ENCODE measurements around the gene C19orf53.

C19orf53 gene

GRCh38 chr19:13757805-13758772 lies 16.2 kb upstream of the C19orf53 start:
- Histone ChIP-seq H3K4me2 (no peak overlapping the region), H3K9ac (no peak overlapping the region)
- no peak for TF ChIP-seq Cebpa-rat (IDR thresholded peaks at IDR 0.05)

GRCh38 chr19:13758795-13759194 lies 15.5 kb upstream of the C19orf53 start:
- Histone ChIP-seq H4K20me1 (peaks cover 0 to 19% (median 5%) of the 10 kb centered on the region in 11 experiments; a peak in 6 of 22 replicates), H3K9ac (no peak overlapping the region), H3K27ac (no peak overlapping the region), H3K9me3 (replicated peaks in 1 of 11) (no peaks in the 10 kb centered on the region), H3K27me3 (no peaks in the 10 kb centered on the region), H3K4me1 (peaks cover 0 to 17% (median 2%) of the 10 kb centered on the region in 10 experiments; a peak in 9 of 20 replicates), H3K4me3 (no peak overlapping the region), H3K4me2 (no peak overlapping the region), H3K36me3 (peaks cover 91 to 99% (median 95%) of the 10 kb centered on the region in 11 experiments)
- TF ChIP-seq Cebpa-rat (IDR thresholded peaks at IDR 0.05): no peak

More at GRCh38 chr19:13757805-13758772, 16.2 kb upstream of the C19orf53 start:
- H3K27ac ChIP-seq: no peak overlapping the region
- peaks cover 96 to 100% (median 100%) of the 10 kb centered on the region in 11 experiments for H3K36me3 ChIP-seq
- no peaks in the 10 kb centered on the region for H3K27me3 ChIP-seq
- H3K4me3 ChIP-seq: no peak overlapping the region
- peaks cover 0 to 19% (median 5%) of the 10 kb centered on the region in 11 experiments; a peak in 6 of 22 replicates for H4K20me1 ChIP-seq
- no peaks in the 10 kb centered on the region for H3K9me3 ChIP-seq (replicated peaks in 1 of 11)
- H3K4me1 ChIP-seq: peaks cover 0 to 19% (median under 1%) of the 10 kb centered on the region in 10 experiments; a peak in 8 of 20 replicates

GRCh38 chr19:13761423-13761822 lies 12.8 kb upstream of the C19orf53 start:
- no peak for TF ChIP-seq Cebpa-rat (IDR thresholded peaks at IDR 0.05)
- H3K4me3 ChIP-seq: no peak overlapping the region
- no peak overlapping the region for H3K9ac ChIP-seq
- no peak overlapping the region for H3K27ac ChIP-seq
- H3K27me3 ChIP-seq: no peaks in the 10 kb centered on the region
- H3K9me3 ChIP-seq (replicated peaks in 1 of 11): no peaks in the 10 kb centered on the region
- H4K20me1 ChIP-seq: peaks cover 0 to 28% (median 15%) of the 10 kb centered on the region in 11 experiments; a peak in 10 of 22 replicates
- no peak overlapping the region for H3K4me2 ChIP-seq
- peaks cover 11 to 22% (median 16%) of the 10 kb centered on the region in 10 experiments; a peak in 19 of 20 replicates for H3K4me1 ChIP-seq
- H3K36me3 ChIP-seq: peaks cover 64 to 77% (median 68%) of the 10 kb centered on the region in 11 experiments

GRCh38 chr19:13762635-13763235 lies 11.5 kb upstream of the C19orf53 start:
- no peaks in the 10 kb centered on the region for H3K27me3 ChIP-seq
- H3K4me2 ChIP-seq: no peak overlapping the region
- no peak overlapping the region for H3K27ac ChIP-seq
- no peak overlapping the region for H3K4me3 ChIP-seq
- H3K9ac ChIP-seq: no peak overlapping the region
- peaks cover 51 to 63% (median 55%) of the 10 kb centered on the region in 11 experiments for H3K36me3 ChIP-seq
- no peaks in the 10 kb centered on the region for H3K9me3 ChIP-seq (replicated peaks in 1 of 11)
- H4K20me1 ChIP-seq: peaks cover 0 to 27% (median 17%) of the 10 kb centered on the region in 11 experiments; a peak in 10 of 22 replicates
- H3K4me1 ChIP-seq: peaks cover 11 to 24% (median 17%) of the 10 kb centered on the region in 10 experiments; a peak in 19 of 20 replicates
- TF ChIP-seq Cebpa-rat (IDR thresholded peaks at IDR 0.05): no peak

GRCh38 chr19:13763265-13763664 lies 11.0 kb upstream of the C19orf53 start:
- peaks cover 11 to 24% (median 17%) of the 10 kb centered on the region in 10 experiments; a peak in 19 of 20 replicates for H3K4me1 ChIP-seq
- H3K27ac ChIP-seq: no peak overlapping the region
- no peak overlapping the region for H3K9ac ChIP-seq
- no peaks in the 10 kb centered on the region for H3K9me3 ChIP-seq (replicated peaks in 1 of 11)
- H3K36me3 ChIP-seq: peaks cover 49 to 61% (median 53%) of the 10 kb centered on the region in 11 experiments
- no peaks in the 10 kb centered on the region for H3K27me3 ChIP-seq
- H3K4me3 ChIP-seq: no peak overlapping the region
- peaks cover 0 to 25% (median 17%) of the 10 kb centered on the region in 11 experiments; a peak in 10 of 22 replicates for H4K20me1 ChIP-seq
- H3K4me2 ChIP-seq: peak overlapping the region in 4 of 11 experiments; percentile 74 to 91 (median 78); a peak in 6 of 22 replicates
- no peak for TF ChIP-seq Cebpa-rat (IDR thresholded peaks at IDR 0.05)

- Histone ChIP-seq H3K4me1 (peaks cover 11 to 24% (median 17%) of the 10 kb centered on the region in 10 experiments; a peak in 19 of 20 replicates), H3K4me3 (peak within 1 kb of the TSS; percentile 66 to 84 (median 76)), H4K20me1 (peaks cover 0 to 25% (median 12%) of the 10 kb centered on the region in 11 experiments; a peak in 9 of 22 replicates), H3K9me3 (replicated peaks in 1 of 11) (no peaks in the 10 kb centered on the region), H3K4me2 (peak within 1 kb of the TSS; percentile 83 to 99 (median 96)), H3K36me3 (peaks cover 49 to 61% (median 53%) of the 10 kb centered on the region in 11 experiments), H3K9ac (peak within 1 kb of the TSS; percentile 68 to 83 (median 79)), H3K27me3 (no peaks in the 10 kb centered on the region), H3K27ac (peak within 1 kb of the TSS in 9 of 11 experiments; percentile 41 to 69 (median 62); a peak in 18 of 22 replicates)
- TF ChIP-seq Cebpa-rat (IDR thresholded peaks at IDR 0.05): no peak
These were observed 10.0 kb upstream of the C19orf53 start, which contains the start of gene MRI1 for GRCh38 chr19:13764101-13764807. Gene MRI1, plus strand, starts transcription at chr19:13764522. Its CDS starts 67 bp downstream, at chr19:13764589.

- Histone ChIP-seq H3K27me3 (no peaks in the 10 kb centered on the region), H3K9me3 (replicated peaks in 1 of 11) (no peaks in the 10 kb centered on the region), H3K4me1 (peaks cover 11 to 24% (median 17%) of the 10 kb centered on the region in 10 experiments; a peak in 19 of 20 replicates), H3K27ac (peak overlapping the region in 9 of 11 experiments; percentile 20 to 56 (median 44); a peak in 15 of 22 replicates), H3K36me3 (peaks cover 48 to 61% (median 53%) of the 10 kb centered on the region in 11 experiments), H3K4me3 (peak overlapping the region; percentile 66 to 84 (median 76)), H4K20me1 (peaks cover 0 to 22% (median 12%) of the 10 kb centered on the region in 11 experiments; a peak in 8 of 22 replicates), H3K9ac (peak overlapping the region; percentile 68 to 83 (median 79)), H3K4me2 (peak overlapping the region; percentile 83 to 99 (median 96))
- no peak for TF ChIP-seq Cebpa-rat (IDR thresholded peaks at IDR 0.05)
These were observed 9.3 kb upstream of the C19orf53 start for GRCh38 chr19:13764821-13765394.
